GM10248 (cell line): ENCODE data around the gene PRODH.
"Not testable (repeated sequence)": the region's sequence is repeated elsewhere in the genome, so short reads cannot be mapped to it uniquely, and the experiment has no call there.

ENCODE experiments used
- CTCF ChIA-PET: fragments of 300-600 bp; sonication (Branson Sonifier 250); formaldehyde crosslinking; extraction: SDS; loops from one replicate; lab custom pipeline; 2021; ENCODE audit warnings: antibody characterized with exemption; lab: Yijun Ruan, JAX
- POLR2A ChIA-PET: fragments of 350-650 bp; sonication (Branson Sonifier 250); formaldehyde crosslinking; extraction: SDS; loops from one replicate; lab custom pipeline; 2020; ENCODE audit warnings: antibody characterized with exemption; lab: Yijun Ruan, JAX
- DNase-seq: peaks from one replicate; pipeline ENCODE4 v3.0.0; 2012; ENCODE audit errors: extremely low spot score
- TF ChIP-seq, protein P1 (sequence below): IDR thresholded peaks from 2 replicates; pipeline ENCODE4 v1.5.1; 2012; ENCODE audit warnings: mild to moderate bottlenecking, low read depth; ENCODE audit errors: extremely low read depth, missing control alignments, control extremely low read depth

PRODH gene

DNA sequence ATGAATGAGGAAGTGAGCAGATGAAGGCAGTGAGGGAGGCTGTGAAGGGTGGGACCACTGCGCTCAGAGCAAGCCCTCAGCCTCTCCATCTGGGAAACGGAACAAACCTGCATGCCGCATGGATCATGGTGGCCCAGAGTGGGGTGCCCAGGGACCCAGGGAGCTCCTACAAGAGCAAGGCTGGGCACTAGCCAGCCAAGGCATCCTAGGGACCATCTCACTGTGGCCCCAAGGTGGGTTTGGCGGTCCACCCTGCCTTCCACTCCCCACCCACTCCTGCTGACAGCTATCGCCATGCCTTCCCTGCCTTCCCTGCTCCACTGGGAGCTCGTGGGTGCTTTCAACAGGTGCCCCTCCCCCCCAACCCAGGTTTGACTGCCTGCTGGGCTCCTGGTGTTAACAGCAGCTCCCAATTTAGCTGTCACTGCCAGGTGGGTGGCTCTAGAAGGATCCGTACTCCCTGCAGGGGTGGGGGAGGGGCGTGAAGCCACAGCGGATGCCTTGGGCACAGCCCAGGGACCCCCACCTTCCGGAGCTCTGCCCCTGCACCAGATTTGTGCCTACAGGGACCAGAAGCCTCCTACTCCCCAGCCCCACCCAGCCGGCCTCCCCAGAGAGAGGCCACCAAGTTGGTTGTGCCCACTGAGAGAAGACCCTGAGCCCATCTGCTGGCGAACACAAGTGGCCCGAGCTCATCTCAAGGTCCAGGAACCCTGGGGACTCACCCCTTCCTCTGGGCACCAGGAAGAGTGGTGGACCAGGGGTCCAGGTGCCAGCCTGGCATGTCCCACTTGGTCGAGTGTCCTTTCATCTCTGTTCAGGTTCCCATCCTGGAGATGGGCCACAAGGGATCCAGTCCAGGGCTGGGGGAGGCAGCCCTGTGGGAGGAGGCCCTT lies 29.7 kb upstream of the PRODH start:
- POLR2A ChIA-PET: no interaction called here
- TF ChIP-seq, protein P1, sequence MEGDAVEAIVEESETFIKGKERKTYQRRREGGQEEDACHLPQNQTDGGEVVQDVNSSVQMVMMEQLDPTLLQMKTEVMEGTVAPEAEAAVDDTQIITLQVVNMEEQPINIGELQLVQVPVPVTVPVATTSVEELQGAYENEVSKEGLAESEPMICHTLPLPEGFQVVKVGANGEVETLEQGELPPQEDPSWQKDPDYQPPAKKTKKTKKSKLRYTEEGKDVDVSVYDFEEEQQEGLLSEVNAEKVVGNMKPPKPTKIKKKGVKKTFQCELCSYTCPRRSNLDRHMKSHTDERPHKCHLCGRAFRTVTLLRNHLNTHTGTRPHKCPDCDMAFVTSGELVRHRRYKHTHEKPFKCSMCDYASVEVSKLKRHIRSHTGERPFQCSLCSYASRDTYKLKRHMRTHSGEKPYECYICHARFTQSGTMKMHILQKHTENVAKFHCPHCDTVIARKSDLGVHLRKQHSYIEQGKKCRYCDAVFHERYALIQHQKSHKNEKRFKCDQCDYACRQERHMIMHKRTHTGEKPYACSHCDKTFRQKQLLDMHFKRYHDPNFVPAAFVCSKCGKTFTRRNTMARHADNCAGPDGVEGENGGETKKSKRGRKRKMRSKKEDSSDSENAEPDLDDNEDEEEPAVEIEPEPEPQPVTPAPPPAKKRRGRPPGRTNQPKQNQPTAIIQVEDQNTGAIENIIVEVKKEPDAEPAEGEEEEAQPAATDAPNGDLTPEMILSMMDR: no peak
- no peak for DNase-seq
- CTCF ChIA-PET: no interaction called here

DNA sequence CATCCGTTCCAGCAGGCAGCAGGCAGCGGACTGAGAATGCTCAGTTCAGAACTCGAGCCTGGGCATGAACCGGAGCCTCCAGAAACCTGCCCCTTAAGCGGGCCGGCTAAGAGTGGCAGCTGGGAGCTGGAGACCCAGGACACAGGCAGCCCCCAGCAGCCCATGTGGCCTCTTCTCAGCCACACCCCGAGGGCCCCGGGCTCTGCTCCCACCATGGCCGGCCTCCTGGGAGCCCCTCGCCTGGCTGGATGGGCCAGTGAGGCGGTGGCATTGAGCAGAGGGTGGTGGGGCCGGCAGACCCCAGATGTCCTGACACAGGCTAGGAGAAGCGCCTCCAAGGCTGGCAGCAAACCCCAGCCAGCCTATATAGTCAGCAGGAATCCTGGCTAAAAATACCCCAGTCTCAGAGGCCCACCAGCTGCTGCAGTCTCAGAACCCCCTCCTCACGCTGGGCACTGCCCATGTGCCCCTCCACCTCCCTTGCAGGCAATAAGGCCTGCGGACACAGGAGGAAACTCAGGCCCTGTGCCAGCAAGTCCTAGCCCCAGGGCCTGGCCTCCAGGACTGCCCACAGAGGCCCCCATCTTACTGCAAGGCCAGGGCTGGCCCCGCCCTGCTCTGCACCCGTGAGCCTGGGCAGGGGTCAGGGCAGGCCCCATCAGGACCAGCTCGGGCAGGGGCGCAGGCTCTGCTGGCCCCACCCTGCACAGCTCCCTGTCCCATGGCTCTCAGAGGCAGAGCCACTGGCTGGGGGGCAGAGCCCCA lies 28.6 kb upstream of the PRODH start:
- DNase-seq, POLR2A ChIA-PET, CTCF ChIA-PET: not testable (repeated sequence)

DNA sequence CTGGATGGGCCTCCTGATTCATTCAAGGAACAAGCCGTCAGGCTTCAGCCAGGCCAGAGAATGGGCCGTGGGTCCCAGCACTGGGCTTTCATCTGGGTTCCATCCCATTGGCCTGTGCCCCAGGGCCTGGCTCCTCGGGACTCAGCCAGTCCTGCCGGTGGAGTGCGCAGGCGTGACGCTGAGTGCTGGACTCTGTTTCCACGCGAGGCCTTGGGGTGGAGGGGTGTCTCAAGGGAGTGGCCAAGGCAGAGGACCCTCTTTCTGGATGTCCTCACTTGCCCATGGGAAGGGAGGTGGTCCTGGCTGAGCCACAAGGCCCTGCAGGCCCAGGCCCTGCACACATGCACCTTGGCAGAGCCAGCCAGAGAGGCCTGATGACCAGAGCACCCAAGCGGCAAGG lies 28.0 kb upstream of the PRODH start:
- POLR2A ChIA-PET, CTCF ChIA-PET: not testable (repeated sequence)

DNA sequence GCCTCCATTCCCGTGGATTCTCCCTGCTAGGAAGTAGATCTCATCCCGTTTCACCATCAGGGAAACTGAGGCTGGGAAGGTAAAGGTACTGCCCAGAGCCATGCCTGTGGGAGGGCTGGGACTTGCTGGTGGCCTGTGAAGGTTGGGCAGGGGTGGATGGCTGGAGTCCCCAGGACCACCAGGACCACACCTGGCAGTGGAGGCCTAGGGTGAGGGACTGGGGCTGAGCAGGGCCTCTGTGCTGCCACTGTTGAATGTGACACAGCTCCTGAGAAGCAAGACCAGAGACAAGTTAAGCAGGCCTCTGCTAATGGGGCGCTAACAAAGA lies 26.2 kb upstream of the PRODH start:
- CTCF ChIA-PET: no interaction called here
- POLR2A ChIA-PET: no interaction called here
- no peak for DNase-seq
- TF ChIP-seq, protein P1: no peak

More for the DNA sequence above, 28.0 kb upstream of the PRODH start:
- DNase-seq: not testable (repeated sequence)

DNA sequence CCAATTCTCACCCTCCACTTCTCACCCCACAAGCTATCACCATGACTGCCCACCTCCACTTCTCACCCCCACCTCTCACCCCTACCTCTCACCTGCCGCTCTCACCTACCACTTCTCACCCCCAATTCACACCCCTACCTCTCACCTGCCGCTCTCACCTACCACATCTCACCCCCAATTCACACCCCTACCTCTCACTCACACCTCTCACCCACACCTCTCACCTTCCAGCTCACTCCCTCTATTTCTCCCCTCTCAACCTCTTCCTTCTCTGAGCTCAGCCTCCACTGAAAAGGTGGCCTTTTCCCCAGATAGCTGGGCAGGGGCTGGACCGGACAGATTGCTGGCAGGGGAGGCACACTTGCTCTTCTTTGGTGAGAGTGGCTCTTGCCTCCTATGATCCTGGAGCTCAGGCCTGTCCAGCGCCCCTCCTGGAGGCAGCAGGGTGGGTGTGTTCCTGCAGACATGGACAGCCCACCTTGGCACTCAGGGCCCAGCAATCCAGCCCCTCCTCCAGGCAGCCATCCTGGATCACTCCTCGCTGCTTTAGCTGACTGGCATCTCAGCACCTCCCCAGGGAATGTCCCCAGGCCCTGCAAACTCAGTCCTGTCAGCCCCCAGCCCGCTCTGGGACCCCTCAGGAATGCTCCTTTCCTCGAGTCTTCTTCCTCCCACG lies 25.7 kb upstream of the PRODH start:
- CTCF ChIA-PET, DNase-seq, POLR2A ChIA-PET: not testable (repeated sequence)

DNA sequence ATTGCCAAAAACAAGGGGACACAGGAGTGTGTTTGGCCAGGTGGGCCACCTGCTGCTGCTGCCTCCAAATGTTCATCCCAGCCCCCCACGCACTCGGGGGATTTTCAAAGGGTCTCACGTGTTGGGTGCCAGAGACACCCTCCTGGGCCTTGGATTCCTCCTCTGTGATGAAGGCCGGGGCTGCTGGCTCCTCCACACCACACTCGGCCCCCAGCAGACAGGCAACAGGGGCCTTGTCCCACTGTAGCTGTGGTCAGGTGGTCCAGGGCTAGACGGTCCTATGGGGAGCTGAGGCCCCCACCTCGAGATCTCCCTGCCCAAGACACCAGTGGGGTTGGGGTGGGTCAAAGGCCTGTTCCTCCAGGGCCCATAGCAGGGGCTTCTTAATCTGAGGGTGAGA lies 25.1 kb upstream of the PRODH start:
- POLR2A ChIA-PET, DNase-seq: not testable (repeated sequence)
- CTCF ChIA-PET: interaction anchor here (1.8 kb wide), 1 partner anchor 12 kb away, joined by 4 read pairs; no protein-coding TSS in a partner anchor

DNA sequence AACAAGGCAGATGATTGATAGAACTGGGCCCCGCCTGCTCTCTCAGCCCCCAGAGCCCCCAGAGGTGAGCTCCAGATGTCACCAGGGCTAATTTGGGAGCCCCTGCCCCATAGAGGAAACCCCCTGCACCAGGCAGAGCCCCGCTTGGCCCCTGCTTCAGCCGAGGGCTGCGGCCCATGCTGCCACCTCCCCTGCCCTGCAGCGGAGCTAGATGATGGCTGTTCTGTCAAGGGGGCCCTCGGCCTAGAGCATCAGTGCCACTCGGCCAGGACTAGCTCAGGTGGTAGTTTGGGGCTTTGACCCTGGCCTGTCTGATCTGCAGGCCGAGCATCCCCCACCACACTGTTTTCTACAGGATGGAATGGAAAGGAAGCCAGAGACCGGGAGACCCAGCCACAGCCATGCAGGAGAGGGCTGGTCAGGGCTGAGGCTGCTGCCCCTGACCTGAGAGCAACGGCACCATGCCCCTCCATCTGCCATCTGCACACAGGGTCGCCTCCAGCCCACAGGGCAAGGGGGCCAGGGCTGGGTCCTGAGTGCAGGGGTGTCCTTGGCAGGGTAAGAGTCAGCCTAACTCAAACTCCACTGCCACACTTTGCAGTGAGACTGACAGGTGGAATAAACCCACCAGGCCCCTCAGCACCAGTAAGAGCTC lies 24.2 kb upstream of the PRODH start:
- CTCF ChIA-PET: interaction anchor here (1.8 kb wide), 1 partner anchor 11 kb away, joined by 4 read pairs; no protein-coding TSS in a partner anchor
- DNase-seq, POLR2A ChIA-PET: not testable (repeated sequence)

DNA sequence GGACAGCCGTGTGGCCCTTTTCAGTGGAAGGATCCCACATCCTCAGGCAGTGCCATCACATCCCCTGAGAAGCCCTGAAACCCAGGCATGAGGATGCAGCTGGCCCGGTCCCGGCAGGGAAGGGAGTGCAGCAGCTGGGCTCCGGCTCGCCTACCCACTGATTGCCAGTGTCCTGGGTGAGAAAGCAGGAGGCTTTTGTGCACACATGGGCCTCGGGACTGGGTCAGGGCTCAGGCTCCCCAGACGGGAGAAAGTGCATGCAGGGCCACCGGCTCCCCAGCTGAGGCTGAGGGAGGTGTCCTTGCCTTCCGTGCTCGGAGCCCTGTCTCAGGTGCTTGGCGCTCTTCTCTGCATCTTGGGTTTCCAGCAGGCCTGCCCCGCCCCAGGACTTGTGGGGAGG lies 23.6 kb upstream of the PRODH start:
- CTCF ChIA-PET: interaction anchor here (1.8 kb wide), 1 partner anchor 10 kb away, joined by 4 read pairs; no protein-coding TSS in a partner anchor
- POLR2A ChIA-PET, DNase-seq: not testable (repeated sequence)

DNA sequence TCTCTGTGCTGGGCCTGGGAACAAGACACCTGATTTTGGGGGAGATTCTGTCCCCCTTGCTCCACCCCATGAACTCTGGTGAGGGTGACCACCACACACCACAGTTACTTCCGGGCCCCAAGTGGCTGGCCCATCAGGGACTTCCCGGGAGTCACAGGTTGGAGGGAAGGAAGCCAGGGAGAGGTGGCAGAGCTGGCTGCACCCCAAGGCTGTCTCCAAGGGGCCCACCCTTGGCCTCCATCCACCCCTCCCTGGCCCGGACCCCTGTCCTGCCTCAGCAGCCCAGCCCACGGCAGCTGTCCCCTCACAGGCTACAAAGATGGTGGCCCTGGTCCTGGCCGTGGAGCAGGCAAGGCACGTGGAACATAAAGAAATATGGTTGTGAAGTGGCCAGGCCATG lies 23.2 kb upstream of the PRODH start:
- DNase-seq, POLR2A ChIA-PET: not testable (repeated sequence)
- CTCF ChIA-PET: interaction anchor here (1.8 kb wide), 1 partner anchor 10 kb away, joined by 4 read pairs; no protein-coding TSS in a partner anchor

DNA sequence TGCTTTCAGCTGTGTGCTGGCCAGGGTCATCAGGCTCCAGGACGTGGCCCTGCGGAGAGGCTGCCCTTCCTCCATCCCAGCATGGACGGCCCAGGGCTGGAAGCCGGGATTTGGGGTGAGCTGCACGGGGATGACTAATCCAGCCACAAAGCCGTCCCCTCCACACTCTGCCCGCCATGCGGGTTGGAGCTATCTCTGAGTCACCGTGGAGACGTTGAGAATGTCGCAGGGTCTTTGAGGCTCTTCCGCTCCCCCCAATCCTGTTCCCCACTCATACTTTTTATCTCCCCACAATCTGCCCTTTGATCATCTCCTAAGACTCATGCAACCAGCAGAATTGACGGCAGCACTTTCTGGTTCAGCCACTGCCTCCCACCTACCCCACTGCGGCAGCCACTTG lies 22.6 kb upstream of the PRODH start:
- DNase-seq, POLR2A ChIA-PET, CTCF ChIA-PET: not testable (repeated sequence)

DNA sequence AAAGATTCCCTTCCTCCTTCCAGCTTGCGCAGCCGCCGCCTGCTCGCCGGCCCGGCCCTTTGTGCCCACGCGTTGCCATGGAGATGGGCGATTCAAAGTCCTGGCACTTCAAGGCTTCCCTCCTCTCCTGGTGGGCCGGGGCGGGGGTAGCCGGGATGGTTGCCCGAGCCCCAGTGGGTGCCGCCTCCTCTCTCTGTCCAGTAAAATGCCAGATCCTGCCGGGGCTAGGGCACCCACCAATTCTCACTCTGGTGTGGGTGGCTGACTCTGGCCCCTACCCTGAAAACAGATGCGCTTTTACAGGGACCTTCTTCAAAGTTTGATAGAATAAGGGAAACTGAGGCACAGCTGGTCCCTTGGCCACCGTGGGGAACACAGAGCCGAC lies 22.2 kb upstream of the PRODH start:
- POLR2A ChIA-PET, DNase-seq, CTCF ChIA-PET: not testable (repeated sequence)

DNA sequence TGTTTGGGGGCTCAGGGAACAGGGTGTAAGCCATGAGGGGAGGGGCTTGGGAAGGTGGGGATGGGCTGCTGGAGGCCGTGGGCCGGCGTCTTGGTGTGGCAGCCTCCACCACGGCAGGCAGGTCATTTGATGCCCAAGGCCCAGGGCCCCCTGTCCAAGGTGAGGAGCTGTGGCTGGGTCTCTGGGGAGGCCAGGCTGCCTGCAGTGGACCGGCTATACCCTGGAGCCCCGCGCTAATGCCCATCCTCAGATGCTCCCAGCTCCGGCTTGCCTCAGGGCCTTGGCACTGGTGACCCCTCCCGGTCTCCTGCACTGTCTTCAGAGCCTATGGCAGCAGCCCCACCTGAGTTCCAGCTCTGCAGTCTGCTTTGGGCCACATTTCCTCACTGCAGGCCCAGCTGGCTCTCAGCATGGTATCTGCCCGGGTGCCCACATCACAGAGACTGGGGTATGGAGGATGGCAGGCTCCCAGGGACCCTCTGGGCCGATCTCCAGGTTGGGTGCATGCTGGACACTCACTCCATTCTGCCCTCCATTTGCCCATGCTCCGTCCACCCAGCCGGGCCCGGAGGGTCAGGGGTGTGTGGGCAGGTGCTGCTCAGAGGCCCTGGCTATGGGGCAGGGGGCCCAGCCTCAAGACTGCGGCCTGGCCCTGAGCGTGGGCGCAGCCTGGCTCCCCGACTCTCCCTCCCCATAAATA lies 21.7 kb upstream of the PRODH start:
- DNase-seq, CTCF ChIA-PET, POLR2A ChIA-PET: not testable (repeated sequence)

DNA sequence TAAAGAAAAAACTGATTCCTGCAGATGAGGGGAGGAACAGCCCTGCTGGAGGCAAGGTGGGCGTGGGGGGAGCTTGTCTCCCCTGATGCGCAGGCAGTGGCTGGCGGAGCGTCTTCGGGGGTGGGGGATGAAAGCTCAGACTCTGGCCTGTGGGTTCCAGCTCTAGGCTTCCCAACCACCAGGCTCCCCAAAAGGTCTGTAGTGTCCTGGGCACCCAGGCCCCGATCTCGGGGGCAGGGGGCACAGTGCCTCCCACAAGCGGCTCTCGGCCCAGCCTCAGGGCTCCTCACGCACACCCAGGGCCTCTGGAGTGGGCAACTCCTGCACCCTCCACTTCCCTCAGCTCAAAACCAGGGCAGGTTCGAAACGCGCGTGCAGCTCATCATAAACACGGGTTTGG lies 20.9 kb upstream of the PRODH start:
- DNase-seq, CTCF ChIA-PET, POLR2A ChIA-PET: not testable (repeated sequence)
